Parathyroid adenoma (tissue), 2 donors: Measurements from ENCODE around the gene ABCB1.

ENCODE experiments used
- H2AFZ ChIP-seq: fragments of 300-600 bp; sonication (generic); one replicate; pipeline ENCODE4 v1.7.0; 2017; ENCODE audit warnings: antibody characterized with exemption, mild to moderate bottlenecking
- H3K27ac ChIP-seq: fragments of 300-600 bp; sonication (generic); one replicate; pipeline ENCODE4 v1.7.0; 2017
- H3K27me3 ChIP-seq: fragments of 300-600 bp; sonication (generic); one replicate; pipeline ENCODE4 v1.7.0; 2017; ENCODE audit warnings: low read length; ENCODE audit not compliant: control insufficient read depth, insufficient read depth
- H3K36me3 ChIP-seq: fragments of 300-600 bp; sonication (generic); one replicate; pipeline ENCODE4 v1.7.0; 2017; ENCODE audit warnings: low read length; ENCODE audit not compliant: control insufficient read depth, insufficient read depth
- H3K4me1 ChIP-seq: fragments of 300-600 bp; sonication (generic); one replicate; pipeline ENCODE4 v1.7.0; 2017; ENCODE audit warnings: control low read depth
- H3K4me2 ChIP-seq: fragments of 300-600 bp; sonication (generic); one replicate; pipeline ENCODE4 v1.7.0; 2017; ENCODE audit warnings: low read length
- H3K4me3 ChIP-seq: fragments of 300-600 bp; sonication (generic); one replicate; pipeline ENCODE4 v1.7.0; 2017; ENCODE audit warnings: low read depth, low read length
- H3K79me2 ChIP-seq: fragments of 300-600 bp; sonication (generic); one replicate; pipeline ENCODE4 v1.7.0; 2017; ENCODE audit warnings: control low read depth
- H3K9ac ChIP-seq: fragments of 300-600 bp; sonication (generic); one replicate; pipeline ENCODE4 v1.7.0; 2017; ENCODE audit warnings: mild to moderate bottlenecking
- H3K9me3 ChIP-seq: fragments of 300-600 bp; sonication (generic); one replicate; pipeline ENCODE4 v1.7.0; 2017; ENCODE audit warnings: low read length; ENCODE audit not compliant: control insufficient read depth
- TF ChIP-seq, protein P1 (sequence below): fragments of 300-600 bp; sonication (generic); IDR thresholded peaks from one replicate; pipeline ENCODE4 v1.7.0; 2017; ENCODE audit warnings: antibody characterized with exemption, mild to moderate bottlenecking
- donor health status: primary hyperparathyroidism.

ABCB1 gene

DNA sequence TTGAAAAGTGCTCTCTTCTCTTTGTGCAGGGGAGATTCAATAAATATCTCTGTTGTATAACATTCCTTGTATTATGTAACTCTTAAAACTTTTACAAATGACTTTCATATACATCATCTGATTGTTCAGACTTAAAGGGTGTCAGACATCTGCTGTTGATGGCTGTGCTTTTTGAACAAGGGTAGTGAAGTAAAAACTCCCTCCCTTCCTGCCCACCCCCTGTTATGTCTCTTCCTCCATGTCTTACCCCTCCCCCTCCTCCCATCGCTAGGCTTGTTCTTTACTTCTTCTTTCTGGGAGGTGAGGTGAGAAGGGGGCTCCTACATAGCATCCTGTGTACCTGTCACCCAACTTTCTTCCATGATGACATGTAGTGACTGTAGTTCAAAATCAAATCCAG is 101.8 kb downstream of the ABCB1 start:
- Histone ChIP-seq H3K9ac (no peak overlapping the region), H3K4me1 (no peaks in the 10 kb centered on the region), H2AFZ (no peak overlapping the region), H3K4me2 (no peak overlapping the region), H3K36me3 (no peaks in the 10 kb centered on the region), H3K4me3 (no peak overlapping the region), H3K27me3 (no peaks in the 10 kb centered on the region), H3K27ac (no peak overlapping the region), H3K79me2 (no peaks in the 10 kb centered on the region), H3K9me3 (no peaks in the 10 kb centered on the region)
- TF ChIP-seq, protein P1, sequence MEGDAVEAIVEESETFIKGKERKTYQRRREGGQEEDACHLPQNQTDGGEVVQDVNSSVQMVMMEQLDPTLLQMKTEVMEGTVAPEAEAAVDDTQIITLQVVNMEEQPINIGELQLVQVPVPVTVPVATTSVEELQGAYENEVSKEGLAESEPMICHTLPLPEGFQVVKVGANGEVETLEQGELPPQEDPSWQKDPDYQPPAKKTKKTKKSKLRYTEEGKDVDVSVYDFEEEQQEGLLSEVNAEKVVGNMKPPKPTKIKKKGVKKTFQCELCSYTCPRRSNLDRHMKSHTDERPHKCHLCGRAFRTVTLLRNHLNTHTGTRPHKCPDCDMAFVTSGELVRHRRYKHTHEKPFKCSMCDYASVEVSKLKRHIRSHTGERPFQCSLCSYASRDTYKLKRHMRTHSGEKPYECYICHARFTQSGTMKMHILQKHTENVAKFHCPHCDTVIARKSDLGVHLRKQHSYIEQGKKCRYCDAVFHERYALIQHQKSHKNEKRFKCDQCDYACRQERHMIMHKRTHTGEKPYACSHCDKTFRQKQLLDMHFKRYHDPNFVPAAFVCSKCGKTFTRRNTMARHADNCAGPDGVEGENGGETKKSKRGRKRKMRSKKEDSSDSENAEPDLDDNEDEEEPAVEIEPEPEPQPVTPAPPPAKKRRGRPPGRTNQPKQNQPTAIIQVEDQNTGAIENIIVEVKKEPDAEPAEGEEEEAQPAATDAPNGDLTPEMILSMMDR = no peak

DNA sequence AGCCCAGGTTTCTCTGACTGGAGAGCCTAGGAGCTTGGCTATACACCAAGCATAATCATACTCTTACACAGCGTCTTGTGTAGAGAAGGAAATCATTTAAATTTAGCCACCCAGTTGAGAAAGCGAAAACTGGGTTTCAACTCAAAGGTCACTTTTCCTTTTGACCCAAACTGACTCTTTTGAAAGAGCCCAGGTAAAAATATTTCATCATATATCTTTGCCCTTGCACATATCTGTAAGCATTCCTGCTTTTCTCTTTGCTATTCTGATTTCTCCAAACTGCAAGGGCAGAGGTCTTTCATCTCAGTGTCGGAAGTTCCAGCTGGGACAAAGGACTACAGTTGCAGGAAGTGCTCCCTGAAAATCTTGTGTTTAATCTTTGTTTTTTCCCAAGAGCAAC is 103.2 kb downstream of the ABCB1 start:
- Histone ChIP-seq H3K79me2 (no peaks in the 10 kb centered on the region), H3K4me1 (no peaks in the 10 kb centered on the region), H3K9ac (no peak overlapping the region), H3K9me3 (no peaks in the 10 kb centered on the region), H3K36me3 (no peaks in the 10 kb centered on the region), H3K4me3 (no peak overlapping the region), H3K27ac (no peak overlapping the region), H2AFZ (no peak overlapping the region), H3K4me2 (no peak overlapping the region), H3K27me3 (no peaks in the 10 kb centered on the region)
- TF ChIP-seq, protein P1 = no peak

GRCh38 chr7:87495366-87495765 is 105.3 kb downstream of the ABCB1 start:
- TF ChIP-seq, protein P1 = no peak
- no peak overlapping the region for H3K27ac ChIP-seq
- H3K9ac ChIP-seq = no peak overlapping the region
- no peak overlapping the region for H2AFZ ChIP-seq
- H3K36me3 ChIP-seq = no peaks in the 10 kb centered on the region
- no peak overlapping the region for H3K4me3 ChIP-seq
- no peaks in the 10 kb centered on the region for H3K9me3 ChIP-seq
- no peaks in the 10 kb centered on the region for H3K27me3 ChIP-seq
- H3K79me2 ChIP-seq = no peaks in the 10 kb centered on the region
- H3K4me2 ChIP-seq = no peak overlapping the region
- H3K4me1 ChIP-seq = no peaks in the 10 kb centered on the region

DNA sequence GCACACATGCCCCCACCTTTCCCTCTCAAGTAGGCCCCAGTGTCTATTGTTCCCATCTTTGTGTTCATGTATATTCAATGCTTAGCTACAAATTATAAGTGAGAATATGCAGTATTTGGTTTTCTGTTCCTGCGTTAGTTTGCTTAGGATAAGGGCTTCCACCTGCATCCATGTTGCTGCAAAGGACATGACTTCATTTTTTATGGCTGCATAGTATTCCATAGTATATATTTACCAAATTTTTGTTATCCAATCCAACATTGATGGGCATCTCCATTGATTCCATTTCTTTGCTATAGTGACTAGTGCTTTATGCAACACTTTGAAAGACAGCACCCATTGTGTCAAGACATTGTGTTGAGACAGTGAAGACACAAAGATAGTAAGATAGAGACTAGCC is 106.2 kb downstream of the ABCB1 start:
- Histone ChIP-seq H2AFZ (no peak overlapping the region), H3K9ac (no peak overlapping the region), H3K79me2 (no peaks in the 10 kb centered on the region), H3K4me3 (no peak overlapping the region), H3K27me3 (no peaks in the 10 kb centered on the region), H3K4me2 (no peak overlapping the region), H3K9me3 (no peaks in the 10 kb centered on the region), H3K4me1 (no peaks in the 10 kb centered on the region), H3K27ac (no peak overlapping the region), H3K36me3 (no peaks in the 10 kb centered on the region)
- TF ChIP-seq, protein P1 = no peak

GRCh38 chr7:87483131-87483530 is 117.6 kb downstream of the ABCB1 start:
- Histone ChIP-seq H3K9me3 (no peaks in the 10 kb centered on the region), H3K4me1 (no peaks in the 10 kb centered on the region), H3K27ac (no peak overlapping the region), H2AFZ (no peak overlapping the region), H3K79me2 (no peaks in the 10 kb centered on the region), H3K27me3 (no peaks in the 10 kb centered on the region), H3K36me3 (no peaks in the 10 kb centered on the region), H3K9ac (no peak overlapping the region), H3K4me3 (no peak overlapping the region), H3K4me2 (no peak overlapping the region)
- TF ChIP-seq, protein P1 = no peak
